NCI-H2196 (cell line): ENCODE data around the gene NEUROD2.
A peak's percentile ranks its signal among the peaks of the same experiment; 100 is the strongest.

Experiments used
- DNase-seq: peaks from one replicate; lab custom pipeline; 2025; ENCODE audit not compliant: unreplicated experiment; lab: John Stamatoyannopoulos, UW

Gene NEUROD2

GRCh38 chr17:39581071-39581758 lies 26.5 kb downstream of the NEUROD2 start:
- no peak for DNase-seq

- no peak for DNase-seq
Observed at GRCh38 chr17:39580082-39580468, 27.6 kb downstream of the NEUROD2 start.

- DNase-seq = no peak
Observed at GRCh38 chr17:39579318-39580081, 28.2 kb downstream of the NEUROD2 start.

- DNase-seq = no peak
Observed at GRCh38 chr17:39578272-39578671, 29.4 kb downstream of the NEUROD2 start.

- no peak for DNase-seq
Observed at GRCh38 chr17:39576187-39576586, 31.5 kb downstream of the NEUROD2 start.

- peak; percentile 50 for DNase-seq
Observed at GRCh38 chr17:39573447-39574298, 34.0 kb downstream of the NEUROD2 start.

- DNase-seq = no peak
Observed at GRCh38 chr17:39572121-39572520, 35.6 kb downstream of the NEUROD2 start.

- DNase-seq = no peak
Observed at GRCh38 chr17:39569126-39569525, 38.6 kb downstream of the NEUROD2 start.

GRCh38 chr17:39568702-39569101 lies 39.0 kb downstream of the NEUROD2 start:
- DNase-seq = no peak

- DNase-seq = no peak
Observed at GRCh38 chr17:39566094-39566850, 41.4 kb downstream of the NEUROD2 start.

- peak; percentile 38 for DNase-seq
Observed at GRCh38 chr17:39564211-39564848, 43.4 kb downstream of the NEUROD2 start.

- no peak for DNase-seq
Observed at GRCh38 chr17:39563476-39563875, 44.2 kb downstream of the NEUROD2 start.

- no peak for DNase-seq
Observed at GRCh38 chr17:39562976-39563375, 44.7 kb downstream of the NEUROD2 start.

- DNase-seq = no peak
Observed at GRCh38 chr17:39562395-39562794, 45.3 kb downstream of the NEUROD2 start.

- no peak for DNase-seq
Observed at GRCh38 chr17:39556423-39556822, 51.3 kb downstream of the NEUROD2 start.

GRCh38 chr17:39555368-39555767 lies 52.4 kb downstream of the NEUROD2 start:
- no peak for DNase-seq
